Stimulated activated CD4-positive, alpha-beta T cell treated with anti-CD3 and anti-CD28 coated beads, Interleukin-15, amount 100 ng/mL, for 24 hours (primary cell): Measurements from ENCODE around the gene SMIM24.
A peak's percentile ranks its signal among the peaks of the same experiment; 100 is the strongest.

Experiments used
- DNase-seq: peaks from one replicate; pipeline ENCODE4 v3.0.0-alpha.2; 2020

The SMIM24 gene

DNA sequence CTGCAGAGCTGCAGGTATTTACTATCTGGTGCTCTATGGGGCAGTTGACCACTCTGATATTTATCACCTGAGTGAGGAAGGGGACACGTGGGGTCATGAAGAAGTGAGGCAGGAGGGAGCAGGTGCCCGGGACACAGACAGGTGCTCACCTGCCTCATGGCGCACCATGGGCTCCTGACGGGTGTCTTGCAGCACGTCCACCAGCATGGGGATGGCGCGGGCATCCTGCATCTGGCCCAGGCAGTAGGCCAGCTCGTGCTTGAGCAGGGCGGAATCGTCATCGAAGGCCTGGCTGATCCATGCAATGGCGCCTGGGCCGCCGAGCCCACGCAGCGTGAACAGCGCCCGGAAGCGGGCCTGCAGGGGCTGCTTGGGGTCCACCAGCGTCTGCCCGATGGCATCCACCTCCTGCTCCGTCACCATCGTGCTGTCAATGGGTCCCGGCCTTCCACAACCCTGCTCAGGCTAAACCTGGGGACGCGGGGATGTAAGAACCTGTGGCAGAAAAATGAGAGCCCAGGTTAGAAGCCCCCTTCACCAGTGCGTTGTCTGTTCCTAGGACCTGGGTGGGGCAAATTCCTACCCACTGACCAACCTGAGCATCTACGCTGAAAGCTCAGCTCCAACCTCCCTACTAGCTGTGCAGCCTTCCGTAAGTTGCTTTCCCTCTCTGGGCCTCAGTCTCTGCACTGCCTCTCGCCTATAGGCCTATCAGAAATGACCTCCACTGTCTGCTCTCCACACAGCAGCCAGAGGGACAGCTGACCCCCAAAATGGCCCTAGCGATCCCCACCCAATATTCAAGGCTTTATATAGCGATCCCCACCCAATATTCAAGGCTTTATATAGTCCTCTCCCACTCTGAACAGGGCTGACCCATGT lies 16.3 kb upstream of the SMIM24 start:
- DNase-seq: no peak

- peak; percentile 79 for DNase-seq
Measured at GRCh38 chr19:3494559-3494958, 14.2 kb upstream of the SMIM24 start.

GRCh38 chr19:3494051-3494450 lies 13.7 kb upstream of the SMIM24 start:
- peak; percentile 61 for DNase-seq

- no peak for DNase-seq
Measured at GRCh38 chr19:3493651-3494050, 13.3 kb upstream of the SMIM24 start.

DNA sequence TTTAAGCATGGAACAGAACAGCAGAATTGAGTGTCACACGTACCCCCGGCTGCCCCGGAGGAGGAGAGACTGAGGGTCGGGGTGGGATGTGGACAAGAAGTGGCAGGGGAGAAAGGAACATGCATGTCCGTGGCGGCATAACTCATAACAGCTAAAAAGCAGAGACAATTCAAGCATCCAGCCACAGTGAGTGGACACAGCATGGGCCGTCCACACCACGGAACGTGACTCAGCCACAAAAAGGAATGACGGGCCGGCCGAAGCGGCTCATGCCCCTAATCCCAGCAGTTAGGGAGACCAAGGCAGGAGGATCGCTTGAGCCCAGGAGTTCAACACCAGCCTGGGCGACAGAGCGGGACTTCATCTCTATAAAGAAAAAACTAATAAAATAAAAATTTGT lies 12.6 kb upstream of the SMIM24 start:
- DNase-seq: no peak

DNA sequence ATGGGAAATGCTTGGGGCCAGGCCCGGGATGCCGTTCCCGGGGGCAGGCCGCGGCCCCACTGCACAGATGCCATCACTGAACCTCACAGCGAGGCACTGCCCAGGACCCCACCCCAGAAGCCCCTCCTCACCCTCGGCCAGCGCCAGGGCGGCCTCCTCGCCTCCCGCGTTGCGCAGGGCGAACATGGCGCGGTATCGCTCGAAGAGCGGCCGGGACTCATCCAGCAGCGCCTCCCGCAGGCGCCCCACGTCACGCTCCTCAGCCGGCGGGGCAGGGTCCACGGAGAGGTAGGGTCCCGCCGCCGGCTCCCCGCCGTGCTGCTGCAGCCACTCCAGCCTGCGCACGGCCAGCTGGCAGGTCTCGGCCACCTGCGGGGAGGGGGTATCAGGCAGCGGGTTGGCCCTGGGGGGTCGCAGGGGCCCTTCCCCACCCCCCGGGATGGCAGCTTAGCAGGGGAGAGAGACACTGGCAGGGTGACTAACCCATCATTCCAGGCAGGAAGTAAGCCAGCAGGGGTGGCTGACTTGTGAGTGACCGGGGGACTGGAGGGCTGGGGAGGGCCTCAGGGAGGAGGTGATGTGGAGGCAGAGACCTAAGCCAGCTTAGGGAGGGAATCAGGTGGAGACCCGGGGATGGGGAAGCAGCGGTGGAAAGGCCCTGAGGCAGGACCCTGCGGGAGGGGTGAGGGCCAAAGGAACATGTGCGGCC lies 12.0 kb upstream of the SMIM24 start:
- DNase-seq: no peak

DNA sequence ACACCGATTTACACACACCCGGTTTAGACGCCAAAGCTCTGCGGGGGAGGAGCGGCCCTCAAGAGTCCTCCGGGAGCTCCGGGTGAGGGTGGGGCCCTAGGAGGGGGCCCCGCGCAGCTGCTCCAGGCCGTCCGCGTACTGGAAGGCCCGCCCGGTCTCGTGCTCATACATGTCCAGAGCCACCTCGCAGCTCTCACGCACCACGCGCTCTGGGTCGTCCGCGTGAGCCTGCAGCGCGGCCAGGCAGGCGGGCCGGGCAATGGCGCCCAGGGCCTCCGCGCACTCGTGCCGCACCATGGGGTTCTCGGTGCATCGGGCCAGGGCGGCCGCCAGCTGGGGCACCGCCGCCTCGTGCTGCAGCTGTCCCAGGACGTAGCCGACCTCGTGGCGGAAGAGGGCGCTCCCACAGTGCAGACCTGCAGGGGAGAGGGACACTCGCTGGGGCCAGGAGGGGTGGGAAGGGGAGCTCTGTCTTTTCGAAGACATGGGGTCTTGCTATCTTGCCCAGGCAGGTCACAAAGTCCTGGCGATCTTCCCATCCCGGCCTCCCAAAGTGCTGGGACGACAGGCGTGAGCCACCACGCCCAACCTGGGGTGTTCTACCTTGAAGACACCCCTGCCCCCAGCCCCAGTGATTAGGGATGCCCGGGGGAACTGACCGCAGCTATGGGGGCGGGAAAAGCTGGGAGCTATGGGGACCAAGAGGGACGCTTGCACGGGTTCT lies 11.2 kb upstream of the SMIM24 start:
- no peak for DNase-seq

GRCh38 chr19:3483226-3483628 lies 2.9 kb upstream of the SMIM24 start, which contains the start of gene SMIM44:
Gene SMIM44, minus strand, starts transcription at chr19:3483441. Its CDS starts 38 bp downstream, at chr19:3483403.
- no peak for DNase-seq

DNA sequence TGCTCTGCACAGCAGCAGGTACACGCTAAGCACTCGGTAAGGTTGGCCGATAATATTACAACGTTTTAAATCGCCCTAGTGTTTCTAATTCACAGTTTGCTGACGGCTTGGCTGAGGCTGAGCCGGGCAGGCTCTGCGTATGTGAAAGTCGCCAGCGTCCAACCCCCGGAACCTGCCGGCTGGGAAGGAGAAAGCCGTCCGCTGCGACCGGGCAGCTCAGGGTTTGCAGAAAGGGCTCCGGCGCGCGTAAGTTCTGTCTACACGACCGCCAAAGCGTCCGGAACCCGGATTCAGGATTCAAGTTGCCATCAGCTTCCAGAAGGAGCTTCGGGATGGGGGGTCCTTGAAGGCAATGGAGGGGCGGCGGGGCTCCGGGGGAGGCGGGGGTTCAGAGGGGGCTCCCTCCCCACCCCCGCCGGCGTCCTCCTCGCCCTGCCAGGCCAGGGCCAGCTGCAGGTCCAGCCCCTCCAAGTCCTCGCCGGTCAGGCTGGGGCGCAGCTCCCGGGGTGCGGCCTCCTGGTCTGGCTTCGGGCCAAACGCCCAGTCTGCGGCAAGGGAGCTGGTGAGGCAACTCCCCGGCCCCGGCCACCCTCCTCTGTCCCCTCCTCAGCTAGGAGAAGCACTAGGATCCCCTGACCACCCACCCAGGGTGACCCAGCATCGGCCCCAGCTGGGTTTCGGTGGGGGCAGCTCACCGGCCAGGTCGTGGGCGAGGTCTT lies 2.3 kb upstream of the SMIM24 start:
- DNase-seq: no peak

- DNase-seq: no peak
Measured at GRCh38 chr19:3481241-3482090, 1.1 kb upstream of the SMIM24 start.

DNA sequence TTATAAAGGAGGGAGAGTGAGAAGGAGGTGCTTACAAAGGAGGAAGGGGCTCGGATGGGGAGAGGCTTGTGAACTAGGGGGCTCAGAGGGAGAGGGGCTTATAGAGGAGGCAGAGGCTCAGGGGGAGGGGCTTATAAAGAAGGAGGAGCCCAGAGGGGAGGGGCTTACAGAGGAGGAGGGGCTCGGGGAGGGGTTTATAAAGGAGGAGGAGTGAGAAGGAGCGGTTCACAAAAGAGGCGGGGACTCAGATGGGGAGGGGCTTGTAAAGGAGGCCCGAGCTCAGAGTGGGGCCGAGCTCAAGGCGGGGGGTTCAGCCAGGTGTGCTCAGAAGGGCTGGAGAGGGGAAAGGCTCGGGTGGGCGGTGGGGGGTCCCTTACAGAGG lies 500 bp downstream of the SMIM24 start:
- DNase-seq: peak; percentile 40

- peak; percentile 48 for DNase-seq
Measured at GRCh38 chr19:3479177-3479833, 1.0 kb downstream of the SMIM24 start.

GRCh38 chr19:3478409-3479176 lies 1.7 kb downstream of the SMIM24 start:
- DNase-seq: no peak

DNA sequence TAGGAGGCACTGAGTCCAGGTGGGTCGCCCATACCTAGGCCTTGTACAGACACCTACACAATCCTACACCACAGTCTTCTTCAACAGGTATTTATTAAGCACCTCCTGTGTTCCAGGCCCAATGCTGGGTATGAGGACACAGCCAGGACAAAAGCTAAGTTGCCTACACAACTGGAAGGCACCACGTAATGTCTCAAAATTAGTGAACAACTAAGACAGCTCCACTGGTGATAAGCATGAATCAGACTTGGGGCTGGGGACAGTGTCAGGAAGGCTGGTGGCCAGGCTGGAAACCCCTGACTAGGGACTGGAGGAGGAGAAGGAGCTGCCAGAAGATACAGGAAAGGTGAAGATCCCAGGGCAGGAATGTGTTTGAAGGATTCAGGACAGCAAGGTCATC lies 2.4 kb downstream of the SMIM24 start:
- no peak for DNase-seq

- DNase-seq: no peak
Measured at GRCh38 chr19:3477506-3477905, 2.8 kb downstream of the SMIM24 start.

GRCh38 chr19:3476830-3477229 lies 3.5 kb downstream of the SMIM24 start:
- DNase-seq: no peak

DNA sequence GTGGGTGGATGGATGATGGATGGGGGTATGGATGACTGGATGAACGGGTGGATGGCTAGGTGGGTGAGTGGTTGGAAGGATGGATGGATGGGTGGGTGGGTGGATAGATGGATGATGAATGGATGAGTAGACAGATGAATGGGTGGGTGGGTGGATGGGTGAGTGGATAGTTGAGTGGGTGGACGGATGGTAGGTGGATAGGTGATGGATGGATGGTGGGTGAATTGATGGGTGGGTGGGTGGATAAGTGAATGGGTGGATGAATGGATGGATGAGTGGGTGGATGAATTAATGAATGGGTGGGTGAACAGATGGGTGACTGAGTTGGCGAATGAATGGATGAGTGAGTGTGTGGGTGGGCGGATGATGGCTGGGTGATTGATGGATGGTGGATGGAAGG lies 4.9 kb downstream of the SMIM24 start:
- DNase-seq: no peak

GRCh38 chr19:3474614-3475013 lies 5.7 kb downstream of the SMIM24 start:
- DNase-seq: no peak

DNA sequence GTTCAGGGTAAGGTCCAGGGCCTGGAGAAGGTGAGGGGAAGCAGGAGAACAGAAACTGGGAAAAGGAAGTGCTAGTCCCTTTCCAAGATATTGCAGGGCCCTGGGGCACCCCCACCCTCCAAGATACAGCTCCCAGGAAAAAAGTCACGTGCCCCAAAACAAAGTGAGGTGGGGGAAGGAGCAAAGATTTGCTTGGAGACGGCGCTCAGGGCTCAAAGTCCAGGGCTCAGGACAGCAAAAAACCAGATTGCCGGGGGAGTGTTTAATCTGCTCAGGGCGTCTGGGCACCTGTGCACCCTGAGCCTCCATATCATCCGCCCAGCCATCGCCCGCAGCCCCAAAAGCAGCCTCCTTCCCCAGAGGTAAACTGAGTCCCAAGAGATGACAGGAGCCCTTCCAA lies 6.3 kb downstream of the SMIM24 start:
- no peak for DNase-seq

DNA sequence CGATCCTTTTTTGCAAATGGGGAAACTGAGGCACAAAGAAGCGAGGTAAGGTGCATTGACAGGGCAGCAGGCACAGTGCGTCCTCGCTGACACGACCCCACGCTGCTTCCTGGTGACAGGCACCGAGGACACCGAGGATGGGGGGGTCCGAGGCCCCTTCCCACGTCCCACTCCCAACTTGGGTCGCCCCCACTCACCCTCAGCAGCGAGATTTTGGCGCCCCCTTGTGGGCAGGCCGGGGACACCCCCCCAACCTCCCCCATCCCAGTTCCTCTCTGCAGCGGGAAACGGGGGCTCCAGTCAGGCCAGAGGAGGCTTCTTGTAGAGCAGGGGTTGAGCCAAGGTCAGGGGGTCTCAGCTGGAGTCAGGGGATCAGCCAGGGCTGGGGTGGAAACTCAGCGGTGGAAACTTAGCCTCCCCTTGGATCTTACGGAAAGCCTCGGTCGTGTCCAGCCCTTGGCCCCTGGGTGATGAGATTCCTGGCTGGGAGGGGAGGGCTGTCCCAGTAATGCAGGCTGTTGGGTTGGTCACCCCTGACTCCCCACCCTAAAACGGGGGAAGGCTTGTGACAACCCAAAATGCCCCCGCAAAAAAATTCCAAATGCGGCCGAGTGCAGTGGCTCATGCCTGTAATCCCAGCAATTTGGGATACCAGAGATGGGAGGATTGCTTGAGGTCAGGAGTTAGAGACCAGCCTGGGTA lies 8.2 kb downstream of the SMIM24 start:
- DNase-seq: peak; percentile 58
